Measurements from ENCODE around the gene NUP107.

Gene NUP107

GRCh38 chr12:68775121-68775630, 88.4 kb downstream of the NUP107 start:
- no peak for DNase-seq (ENCODE audit: low read depth)

GRCh38 chr12:68776976-68777610, 90.3 kb downstream of the NUP107 start:
- no peak for DNase-seq (ENCODE audit: low read depth)

GRCh38 chr12:68779280-68779679, 92.5 kb downstream of the NUP107 start:
- DNase-seq (ENCODE audit: low read depth) = no peak

- DNase-seq (ENCODE audit: low read depth) = no peak
Observed at GRCh38 chr12:68780731-68781130, 94.0 kb downstream of the NUP107 start.

- no peak for DNase-seq (ENCODE audit: low read depth)
Observed at GRCh38 chr12:68781728-68782127, 95.0 kb downstream of the NUP107 start.

GRCh38 chr12:68784015-68784414, 97.2 kb downstream of the NUP107 start:
- no peak for DNase-seq (ENCODE audit: low read depth)

GRCh38 chr12:68785358-68785757, 98.6 kb downstream of the NUP107 start:
- DNase-seq (ENCODE audit: low read depth) = no peak

- no peak for DNase-seq (ENCODE audit: low read depth)
Observed at GRCh38 chr12:68785823-68786222, 99.0 kb downstream of the NUP107 start.

- DNase-seq (ENCODE audit: low read depth) = no peak
Observed at GRCh38 chr12:68786929-68787328, 100.2 kb downstream of the NUP107 start.

- DNase-seq (ENCODE audit: low read depth) = no peak
Observed at GRCh38 chr12:68788554-68789143, 101.9 kb downstream of the NUP107 start.

GRCh38 chr12:68789144-68789878, 102.5 kb downstream of the NUP107 start:
- no peak for DNase-seq (ENCODE audit: low read depth)

- no peak for DNase-seq (ENCODE audit: low read depth)
Observed at GRCh38 chr12:68790081-68790951, 103.5 kb downstream of the NUP107 start.

- no peak for DNase-seq (ENCODE audit: low read depth)
Observed at GRCh38 chr12:68790952-68791234, 104.1 kb downstream of the NUP107 start.

- DNase-seq (ENCODE audit: low read depth) = no peak
Observed at GRCh38 chr12:68791897-68792481, 105.2 kb downstream of the NUP107 start.

GRCh38 chr12:68792952-68793351, 106.2 kb downstream of the NUP107 start:
- DNase-seq (ENCODE audit: low read depth) = no peak

GRCh38 chr12:68793436-68793835, 106.7 kb downstream of the NUP107 start:
- DNase-seq (ENCODE audit: low read depth) = no peak

- DNase-seq (ENCODE audit: low read depth) = no peak
Observed at GRCh38 chr12:68793975-68794652, 107.3 kb downstream of the NUP107 start.

GRCh38 chr12:68794653-68795251, 108.0 kb downstream of the NUP107 start:
- peak; percentile 53 for DNase-seq (ENCODE audit: low read depth)

Data from stromal cell of bone marrow (primary cell).